CD4-positive, alpha-beta T cell treated with Interleukin-21 for 1 hour (primary cell): ENCODE measurements around the gene TMCC1.
"Not testable (repeated sequence)": the region's sequence is repeated elsewhere in the genome, so short reads cannot be mapped to it uniquely, and the experiment has no call there.

Source experiments
- DNase-seq: peaks from one replicate; pipeline ENCODE4 v3.0.0-alpha.2; 2020

TMCC1 gene

GRCh38 chr3:129834580-129834979 is 58.9 kb downstream of the TMCC1 start:
- no peak for DNase-seq

DNA sequence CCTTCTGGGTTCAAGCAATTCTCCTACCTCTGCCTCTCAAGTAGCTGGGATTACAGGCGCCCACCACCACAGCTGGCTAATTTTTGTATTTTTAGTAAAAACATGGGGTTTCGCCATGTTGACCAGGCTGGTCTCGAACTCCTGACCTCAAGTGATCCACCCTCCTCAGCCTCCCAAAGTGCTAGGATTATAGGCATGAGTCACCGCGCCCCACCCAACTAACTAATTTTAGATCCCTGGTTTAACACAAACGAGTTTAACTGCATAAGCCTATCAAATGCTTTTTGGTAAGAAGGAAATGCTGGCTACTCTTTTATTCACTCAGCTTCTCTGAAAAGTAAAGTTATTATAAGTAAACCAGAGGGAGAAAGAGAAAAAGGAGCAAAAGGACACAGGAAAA is 61.6 kb downstream of the TMCC1 start:
- DNase-seq: not testable (repeated sequence)

DNA sequence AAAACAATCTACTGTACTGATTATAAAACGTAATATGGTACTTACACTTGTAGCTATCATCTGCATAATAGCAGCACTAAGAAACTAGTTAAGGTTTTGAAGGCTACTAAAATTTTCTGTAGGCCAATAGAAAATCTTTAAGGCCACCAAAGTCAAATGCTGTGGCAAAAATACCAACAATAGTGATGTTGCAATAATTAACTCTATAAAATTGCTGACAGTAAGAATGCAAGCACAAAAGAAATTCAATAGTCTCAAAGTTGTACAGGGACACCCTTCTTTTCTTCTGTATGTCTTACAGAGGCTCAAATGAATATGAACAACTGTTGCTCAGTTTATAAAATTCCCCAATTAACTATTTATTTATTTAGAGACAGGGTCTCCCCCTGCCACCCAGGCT is 62.0 kb downstream of the TMCC1 start:
- no peak for DNase-seq

- DNase-seq: peak; percentile 52
These were observed 63.9 kb downstream of the TMCC1 start for GRCh38 chr3:129829640-129830039.

DNA sequence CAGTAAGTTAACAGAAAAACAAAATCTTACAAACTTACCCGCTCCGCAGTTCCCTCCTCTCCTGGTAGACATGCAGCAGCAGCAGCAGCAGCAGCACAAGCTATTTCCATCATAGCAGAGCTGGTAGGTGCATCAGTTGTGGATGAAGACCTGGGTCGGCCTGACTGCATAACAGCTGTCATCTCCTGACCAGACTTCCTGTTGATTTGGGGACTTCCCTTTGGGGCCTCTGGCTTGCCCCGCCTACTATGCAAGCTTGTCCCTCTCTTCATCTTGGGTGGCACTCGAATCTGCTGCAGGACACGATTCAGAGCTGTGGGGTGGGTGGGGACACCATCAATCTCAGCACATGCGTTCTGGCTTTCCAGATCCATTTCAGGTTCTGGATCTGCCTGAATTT is 65.7 kb downstream of the TMCC1 start:
- peak; percentile 52 for DNase-seq

DNA sequence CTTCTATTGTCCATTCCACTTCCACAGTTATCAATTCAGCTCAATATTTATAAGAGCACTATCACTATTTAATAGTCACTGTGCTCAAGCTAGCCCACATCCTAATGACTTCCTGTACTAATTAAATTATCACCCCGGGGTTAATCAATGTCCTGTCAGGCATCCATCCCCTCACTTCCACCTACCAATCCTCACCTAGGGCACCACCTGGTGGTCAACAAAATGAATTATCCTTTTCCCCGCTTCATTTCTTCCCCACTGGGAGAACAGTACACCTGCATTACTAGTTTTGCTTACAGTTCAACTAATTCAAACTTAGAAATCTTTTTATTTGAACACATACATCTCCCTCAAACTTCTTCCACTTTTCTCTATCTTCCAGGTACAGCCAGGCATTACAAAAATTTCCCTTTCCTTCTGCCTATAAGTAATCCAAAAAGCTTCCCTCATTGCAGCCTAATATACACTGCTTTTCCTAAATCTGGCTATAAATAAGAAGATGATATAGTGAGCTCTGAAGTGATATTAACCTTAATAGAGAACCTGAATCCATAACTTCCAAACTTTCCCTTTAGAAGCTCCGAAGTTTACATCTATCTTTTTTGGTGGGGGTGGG is 68.5 kb downstream of the TMCC1 start:
- peak; percentile 63 for DNase-seq

GRCh38 chr3:129822679-129823078 is 70.8 kb downstream of the TMCC1 start:
- no peak for DNase-seq

GRCh38 chr3:129822241-129822640 is 71.3 kb downstream of the TMCC1 start:
- DNase-seq: no peak

GRCh38 chr3:129820587-129820986 is 72.9 kb downstream of the TMCC1 start:
- no peak for DNase-seq

- no peak for DNase-seq
These were observed 80.9 kb downstream of the TMCC1 start for GRCh38 chr3:129812589-129812988.

GRCh38 chr3:129809297-129809696 is 84.2 kb downstream of the TMCC1 start:
- DNase-seq: no peak

- no peak for DNase-seq
These were observed 97.4 kb downstream of the TMCC1 start for GRCh38 chr3:129796146-129796545.

- no peak for DNase-seq
These were observed 98.1 kb downstream of the TMCC1 start for GRCh38 chr3:129795186-129796010.

DNA sequence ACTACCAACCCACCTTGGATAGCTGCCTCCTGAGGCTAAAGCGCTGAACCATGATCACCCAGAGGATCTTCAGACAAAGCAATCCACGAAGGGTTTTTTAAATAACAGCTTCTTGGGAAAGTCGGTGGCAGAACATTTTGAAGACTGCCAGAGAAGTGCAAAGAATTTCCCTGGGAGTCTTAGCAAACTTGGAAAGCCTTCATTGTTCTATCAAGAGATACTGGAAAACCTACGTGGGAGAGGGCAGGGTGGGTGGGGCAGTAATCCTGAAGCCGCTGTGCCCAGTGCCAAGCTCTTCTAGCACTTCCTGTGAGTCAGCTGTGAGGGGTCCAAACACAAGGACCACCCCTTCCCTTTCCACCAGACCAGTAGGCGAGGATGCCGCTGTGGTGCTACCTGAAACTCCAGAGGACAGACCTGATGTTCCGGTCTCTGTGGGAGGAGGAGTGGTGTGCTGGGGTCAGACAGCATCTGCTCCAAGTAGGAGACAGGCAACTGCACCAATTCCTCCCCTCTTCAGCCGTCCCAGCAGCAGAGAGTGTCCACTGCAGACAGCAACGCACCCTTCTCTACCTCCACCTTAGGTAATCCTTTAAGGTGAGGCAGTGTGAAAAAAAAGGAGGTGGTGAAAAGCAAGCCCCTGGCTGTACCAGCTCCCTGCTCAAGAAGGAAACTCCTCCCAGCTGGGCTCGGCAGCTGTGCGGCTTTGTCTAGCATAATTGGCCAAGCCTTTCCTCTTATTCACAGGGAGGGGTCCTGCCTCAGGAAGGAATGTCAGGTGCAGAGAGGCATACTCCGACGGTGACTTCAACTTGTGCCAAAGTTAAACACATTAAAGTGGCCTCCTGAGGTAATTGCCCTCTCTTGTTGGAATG is 99.0 kb downstream of the TMCC1 start:
- DNase-seq: no peak

DNA sequence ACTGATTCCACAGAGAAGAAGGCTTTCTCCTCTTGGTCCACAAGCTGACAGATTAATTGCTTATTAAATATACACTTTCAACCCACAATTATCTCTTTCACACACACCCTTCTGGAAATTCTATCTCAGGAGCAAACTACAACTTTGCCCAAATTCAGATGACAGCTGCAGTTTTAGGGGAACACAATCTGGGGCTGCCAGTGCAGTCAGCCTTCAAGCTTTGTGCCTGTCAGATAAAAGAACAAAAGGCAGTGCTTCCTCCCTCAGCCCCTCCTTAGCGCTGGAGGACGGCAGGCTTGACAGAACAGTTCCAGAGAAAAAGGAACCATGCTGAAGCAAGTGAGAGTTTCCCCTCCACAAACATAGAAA is 99.6 kb downstream of the TMCC1 start:
- no peak for DNase-seq

- no peak for DNase-seq
These were observed 100.2 kb downstream of the TMCC1 start for GRCh38 chr3:129793319-129793718.

- no peak for DNase-seq
These were observed 110.0 kb downstream of the TMCC1 start for GRCh38 chr3:129783470-129783869.

- DNase-seq: no peak
These were observed 114.6 kb downstream of the TMCC1 start for GRCh38 chr3:129778871-129779270.

DNA sequence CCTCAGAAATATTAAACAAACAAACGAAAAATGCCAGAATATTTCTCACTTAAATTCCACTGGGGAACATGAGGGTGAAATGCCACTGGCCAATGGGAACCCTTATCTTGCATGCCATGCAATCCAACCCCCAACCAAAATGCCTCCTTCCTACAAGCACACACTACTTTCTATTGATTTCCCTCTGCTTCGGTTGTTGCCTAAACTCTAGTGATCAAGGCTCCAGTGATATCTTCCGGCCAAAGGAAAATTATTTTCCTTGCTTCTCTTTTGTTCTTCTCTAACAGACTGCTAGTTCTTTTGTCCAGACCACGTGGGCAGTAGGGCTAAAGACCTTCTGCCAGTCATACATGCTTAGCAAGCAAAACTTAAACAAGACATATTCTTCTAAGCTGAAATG is 115.7 kb downstream of the TMCC1 start:
- no peak for DNase-seq

- DNase-seq: no peak
These were observed 117.6 kb downstream of the TMCC1 start for GRCh38 chr3:129775870-129776269.

DNA sequence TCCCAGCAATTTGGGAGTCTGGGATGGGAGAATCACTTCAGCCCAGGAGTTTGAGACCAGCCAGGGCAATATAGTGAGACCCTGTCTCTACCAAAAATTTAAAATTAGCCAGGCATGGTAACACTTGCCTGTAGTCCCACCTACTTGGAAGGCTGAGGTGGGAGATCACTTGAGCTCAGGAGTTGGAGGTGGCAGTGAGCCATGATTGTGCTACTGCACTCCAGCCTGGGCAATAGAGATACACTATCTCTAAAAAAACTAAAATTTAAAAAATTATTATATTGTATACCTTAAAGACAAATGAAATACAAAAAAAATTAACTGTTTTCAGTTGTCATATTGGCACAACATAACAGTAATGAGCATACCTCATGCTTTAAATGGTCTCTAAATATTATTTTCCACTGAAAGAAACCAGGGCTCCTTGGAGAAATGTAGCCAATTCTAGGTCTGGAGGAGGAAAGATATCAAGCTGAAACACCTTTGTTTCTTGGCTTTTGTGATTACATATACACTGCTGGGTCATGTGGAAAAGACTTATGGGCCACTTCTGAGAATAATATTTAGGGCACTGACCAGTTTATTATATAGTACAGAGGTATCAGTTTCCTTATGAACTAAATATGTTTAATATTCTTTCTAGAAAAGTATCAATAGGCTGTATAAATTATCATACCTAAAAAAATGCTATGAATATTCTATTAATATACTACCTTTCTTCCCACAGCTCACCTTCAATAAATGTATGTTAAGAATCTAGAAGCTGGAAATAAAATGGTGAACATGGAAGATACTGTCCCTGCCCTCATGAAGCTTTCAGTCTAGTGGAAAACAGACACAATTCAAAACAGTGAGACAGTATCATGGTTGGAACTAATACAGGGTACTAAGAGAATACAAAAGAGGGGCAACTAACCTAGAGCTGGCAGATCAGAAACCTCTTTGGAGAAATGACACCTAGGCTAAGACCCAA is 119.5 kb downstream of the TMCC1 start:
- DNase-seq: no peak

DNA sequence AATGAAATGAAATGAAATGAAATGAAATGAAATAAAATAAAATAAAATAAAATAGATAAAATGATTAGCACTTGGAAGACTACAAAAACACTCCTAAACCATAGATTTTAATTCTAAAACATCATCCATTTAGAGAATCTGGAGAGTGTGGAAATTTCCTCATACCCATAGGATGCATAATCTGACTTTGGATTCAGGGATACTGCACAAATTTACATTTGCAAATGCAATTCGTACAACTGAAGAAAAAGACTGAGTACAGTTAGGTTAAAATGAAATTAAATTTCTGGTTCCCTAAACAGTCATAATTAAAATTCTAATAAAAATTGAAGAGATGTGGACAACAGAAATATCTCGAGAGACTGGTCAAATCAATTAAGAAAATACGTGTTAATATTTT is 122.9 kb downstream of the TMCC1 start:
- DNase-seq: no peak
